Mesothelial cell of epicardium (in vitro differentiated cells): Measurements from ENCODE around the gene SNX4. TPM values are rescaled to one million over a fixed set of nuclear protein-coding genes. Genes with fewer than 3 reads are reported as not detected.

Source experiments
- DNase-seq, 2 experiments: peaks; one replicate each; pipeline ENCODE4 v3.0.0; 2021; ENCODE audit warnings: low spot score in 2 of 2; ENCODE audit not compliant: unreplicated experiment in 2 of 2
- H3K27ac Mint-ChIP-seq: 2 replicates; pipeline ENCODE4 v1.8.0; 2021; ENCODE audit warnings: mixed read lengths
- H3K27me3 Mint-ChIP-seq: 2 replicates; pipeline ENCODE4 v1.8.0; 2021; ENCODE audit warnings: low read depth, mixed read lengths
- H3K36me3 Mint-ChIP-seq: 2 replicates; pipeline ENCODE4 v1.8.0; 2021; ENCODE audit warnings: mixed read lengths
- H3K4me1 Mint-ChIP-seq: 2 replicates; pipeline ENCODE4 v1.8.0; 2021; ENCODE audit warnings: mixed read lengths
- H3K4me3 Mint-ChIP-seq: 2 replicates; pipeline ENCODE4 v1.8.0; 2021; ENCODE audit warnings: mild to moderate bottlenecking, moderate library complexity, mixed read lengths
- H3K9me3 Mint-ChIP-seq: 2 replicates; pipeline ENCODE4 v1.8.0; 2021; ENCODE audit warnings: mixed read lengths
- CTCF ChIP-seq: fragments of 200-600 bp; sonication (generic); IDR thresholded peaks from one replicate; pipeline ENCODE4 v1.5.0; 2021; ENCODE audit warnings: antibody characterized with exemption; ENCODE audit not compliant: unreplicated experiment
- total RNA-seq: library from RNA; stranded (reverse); gene quantifications from 3 replicates; pipeline ENCODE4 v1.2.1, GENCODE V29; 2021

SNX4 gene
- total RNA-seq, 1 donor from 2014 or later = 24.4 TPM

- no peaks in the 10 kb centered on the region for H3K9me3 Mint-ChIP-seq
- H3K36me3 Mint-ChIP-seq = peaks cover 13% of the 10 kb centered on the region
- H3K4me1 Mint-ChIP-seq = peaks cover 28% of the 10 kb centered on the region
- H3K27ac Mint-ChIP-seq = no peak overlapping the region
- TF ChIP-seq CTCF = no peak
- no peak for DNase-seq
- H3K4me3 Mint-ChIP-seq = no peak overlapping the region
- H3K27me3 Mint-ChIP-seq = no peaks in the 10 kb centered on the region
Measured at GRCh38 chr3:125515421-125515820, 4.6 kb downstream of the SNX4 start.

GRCh38 chr3:125513490-125514115 lies 6.4 kb downstream of the SNX4 start:
- H3K4me3 Mint-ChIP-seq = no peak overlapping the region
- no peak for TF ChIP-seq CTCF
- peaks cover 16% of the 10 kb centered on the region for H3K4me1 Mint-ChIP-seq
- DNase-seq = no peak
- H3K27ac Mint-ChIP-seq = no peak overlapping the region
- peaks cover 20% of the 10 kb centered on the region for H3K36me3 Mint-ChIP-seq
- no peaks in the 10 kb centered on the region for H3K27me3 Mint-ChIP-seq
- peaks cover 3% of the 10 kb centered on the region for H3K9me3 Mint-ChIP-seq

- Mint-ChIP-seq H3K36me3 (peaks cover 29% of the 10 kb centered on the region), H3K27me3 (no peaks in the 10 kb centered on the region), H3K27ac (peak overlapping the region; percentile 31), H3K9me3 (peaks cover 6% of the 10 kb centered on the region), H3K4me1 (peaks cover 16% of the 10 kb centered on the region), H3K4me3 (no peak overlapping the region)
- DNase-seq = no peak
- no peak for TF ChIP-seq CTCF
Measured at GRCh38 chr3:125512135-125512920, 7.7 kb downstream of the SNX4 start.

GRCh38 chr3:125511420-125512118 lies 8.4 kb downstream of the SNX4 start:
- no peak for DNase-seq
- Mint-ChIP-seq H3K9me3 (peaks cover 10% of the 10 kb centered on the region), H3K27ac (peak overlapping the region; percentile 17), H3K36me3 (peaks cover 33% of the 10 kb centered on the region), H3K4me3 (no peak overlapping the region), H3K4me1 (peaks cover 12% of the 10 kb centered on the region), H3K27me3 (no peaks in the 10 kb centered on the region)
- no peak for TF ChIP-seq CTCF

DNA sequence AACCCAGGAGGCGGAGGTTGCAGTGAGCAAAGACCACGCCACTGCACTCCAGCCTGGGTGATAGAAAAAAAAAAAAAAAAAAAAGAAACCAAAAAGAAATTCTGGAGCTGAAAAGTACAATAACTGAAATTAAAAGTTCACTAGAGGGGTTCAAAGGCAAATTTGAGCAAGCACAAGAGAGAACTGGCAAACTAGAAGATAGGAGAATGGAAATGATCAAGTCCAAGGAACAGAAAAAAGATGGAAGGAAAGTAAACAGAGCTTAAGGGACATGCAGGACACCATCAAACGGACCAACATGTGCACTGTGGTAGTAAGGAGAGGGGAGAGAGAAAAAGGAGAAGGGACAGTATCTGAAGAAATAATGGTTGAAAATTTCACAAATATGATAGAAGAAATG lies 12.9 kb downstream of the SNX4 start:
- Mint-ChIP-seq H3K27me3 (no peaks in the 10 kb centered on the region), H3K9me3 (peaks cover 10% of the 10 kb centered on the region), H3K4me3 (no peak overlapping the region), H3K36me3 (peaks cover 35% of the 10 kb centered on the region), H3K27ac (no peak overlapping the region), H3K4me1 (peaks cover 9% of the 10 kb centered on the region)
- DNase-seq = no peak
- no peak for TF ChIP-seq CTCF
